CD8-positive, alpha-beta memory T cell (primary cell): ENCODE measurements around the gene UGT2B28. TPM values are rescaled to one million over a fixed set of nuclear protein-coding genes. Genes with fewer than 3 reads are reported as not detected.
A peak's percentile ranks its signal among the peaks of the same experiment; 100 is the strongest.
"Not testable (repeated sequence)": the region's sequence is repeated elsewhere in the genome, so short reads cannot be mapped to it uniquely, and the experiment has no call there.

Experiments used
- CTCF ChIA-PET: fragments of 350-600 bp; sonication (Branson Sonifier 250); formaldehyde crosslinking; loops from one replicate; lab custom pipeline; 2021; ENCODE audit warnings: antibody characterized with exemption; lab: Charles Lee
- POLR2A ChIA-PET: fragments of 350-600 bp; sonication (Branson Sonifier 250); formaldehyde crosslinking; loops from one replicate; lab custom pipeline; 2021; ENCODE audit warnings: antibody characterized with exemption; lab: Charles Lee
- DNase-seq, 5 donors: peaks; one replicate each; pipeline versions ENCODE4 v3.0.0 to v3.0.0-alpha.2; 2020 to 2022; ENCODE audit warnings: mixed read lengths in 1 of 5
- H3K27ac ChIP-seq: one replicate; pipeline ENCODE4 v1.7.0; 2013; ENCODE audit warnings: low read depth, mild to moderate bottlenecking, low read length, moderate library complexity
- H3K27me3 ChIP-seq: 2 replicates; pipeline ENCODE4 v1.7.0; 2013; ENCODE audit warnings: low read length, mild to moderate bottlenecking; ENCODE audit not compliant: insufficient read depth, poor library complexity, severe bottlenecking
- H3K36me3 ChIP-seq: 2 replicates; pipeline ENCODE4 v1.7.0; 2013; ENCODE audit warnings: mild to moderate bottlenecking, low read length, moderate library complexity; ENCODE audit not compliant: insufficient read depth
- H3K4me1 ChIP-seq: 2 replicates; pipeline ENCODE4 v1.7.0; 2013; ENCODE audit warnings: mild to moderate bottlenecking, low read length, moderate library complexity; ENCODE audit not compliant: insufficient read depth
- H3K4me3 ChIP-seq: 2 replicates; pipeline ENCODE4 v1.7.0; 2013; ENCODE audit warnings: mild to moderate bottlenecking, low read length
- H3K9me3 ChIP-seq: 2 replicates; pipeline ENCODE4 v1.7.0; 2013; ENCODE audit warnings: mild to moderate bottlenecking, low read length
- H3K27ac Mint-ChIP-seq, 8 donors: one replicate each; pipeline ENCODE4 v1.8.0; 2020 to 2021; ENCODE audit warnings: mixed read lengths in 8 of 8, mild to moderate bottlenecking in 6 of 8, inconsistent platforms in 3 of 8, moderate library complexity in 3 of 8
- H3K27me3 Mint-ChIP-seq, 2 donors: one replicate each; pipeline ENCODE4 v1.8.0; 2020 to 2021; ENCODE audit warnings: mixed read lengths in 2 of 2, mild to moderate bottlenecking in 1 of 2, moderate library complexity in 1 of 2
- H3K36me3 Mint-ChIP-seq, 3 donors: one replicate each; pipeline ENCODE4 v1.8.0; 2020 to 2021; ENCODE audit warnings: mixed read lengths in 3 of 3, inconsistent platforms in 1 of 3, mild to moderate bottlenecking in 1 of 3
- H3K4me1 Mint-ChIP-seq, 3 donors: one replicate each; pipeline ENCODE4 v1.8.0; 2020 to 2021; ENCODE audit warnings: mixed read lengths in 3 of 3, inconsistent platforms in 1 of 3, mild to moderate bottlenecking in 1 of 3
- H3K4me3 Mint-ChIP-seq, 7 donors: one replicate each; pipeline ENCODE4 v1.8.0; 2020 to 2021; ENCODE audit warnings: mixed read lengths in 7 of 7, mild to moderate bottlenecking in 6 of 7, moderate library complexity in 4 of 7, inconsistent platforms in 2 of 7
- H3K9me3 Mint-ChIP-seq, 5 donors: one replicate each; pipeline ENCODE4 v1.8.0; 2020 to 2022; ENCODE audit warnings: mixed read lengths in 5 of 5, mild to moderate bottlenecking in 3 of 5, moderate library complexity in 2 of 5, inconsistent platforms in 1 of 5
- polyA plus RNA-seq: library from polyadenylated mRNA; unstranded; fragments of 300-500 nt; fragmentation: Illumina TruSeq; gene quantifications from one replicate; pipeline ENCODE4 v1.2.3, GENCODE V29; 2021
- total RNA-seq, 2 experiments: library from RNA; stranded (reverse); gene quantifications; one replicate each; pipeline ENCODE4 v1.2.3, GENCODE V29; 2021

The UGT2B28 gene
- not detected for total RNA-seq
- not detected for polyA plus RNA-seq

GRCh38 chr4:69280081-69280480, at the start of gene UGT2B28:
Gene UGT2B28 (plus strand): TSS chr4:69280475. CDS start chr4:69280501, 26 bp downstream.
- H3K9me3 ChIP-seq, H3K4me1 Mint-ChIP-seq, H3K4me3 ChIP-seq, H3K36me3 ChIP-seq, H3K27ac ChIP-seq, DNase-seq, H3K4me3 Mint-ChIP-seq, H3K4me1 ChIP-seq, H3K27ac Mint-ChIP-seq, H3K27me3 ChIP-seq, H3K36me3 Mint-ChIP-seq, H3K9me3 Mint-ChIP-seq, CTCF ChIA-PET, H3K27me3 Mint-ChIP-seq, POLR2A ChIA-PET: not testable (repeated sequence)

DNA sequence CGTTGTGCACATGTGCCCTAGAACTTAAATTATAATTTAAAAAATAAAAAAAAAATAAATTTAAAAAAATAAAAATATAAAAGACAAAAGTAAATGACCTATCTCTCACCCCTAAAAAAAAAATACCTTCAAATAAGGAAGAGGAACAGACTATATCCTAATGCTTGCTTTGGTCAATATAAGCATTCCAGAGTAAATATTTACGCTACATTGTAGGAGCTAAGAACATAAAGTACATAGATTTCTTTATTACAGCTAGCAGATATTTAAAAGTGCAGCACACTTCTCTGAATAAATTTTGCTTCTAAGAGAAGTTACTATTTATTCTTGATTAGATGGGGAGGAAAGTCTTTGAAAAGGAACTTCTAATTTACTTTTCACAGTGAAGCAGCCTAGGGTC, 41.2 kb upstream of the UGT2B28 start:
- H3K9me3 ChIP-seq, result no peaks in the 10 kb centered on the region
- Mint-ChIP-seq H3K4me3 (no peak overlapping the region), H3K36me3 (no peaks in the 10 kb centered on the region), H3K9me3 (peaks cover 0 to 15% (median 6%) of the 10 kb centered on the region in 5 donors), H3K27ac (no peak overlapping the region), H3K4me1 (no peaks in the 10 kb centered on the region), H3K27me3 (no peaks in the 10 kb centered on the region)
- H3K27ac ChIP-seq, result peak overlapping the region; percentile 21
- no peak overlapping the region for H3K4me3 ChIP-seq
- H3K27me3 ChIP-seq, result no peaks in the 10 kb centered on the region
- ChIA-PET POLR2A (no interaction called here), CTCF (no interaction called here)
- no peaks in the 10 kb centered on the region for H3K4me1 ChIP-seq
- no peaks in the 10 kb centered on the region for H3K36me3 ChIP-seq
- no peak for DNase-seq

GRCh38 chr4:69239557-69240168, 40.6 kb upstream of the UGT2B28 start:
- no peak for DNase-seq
- Histone ChIP-seq H3K27me3 (no peaks in the 10 kb centered on the region), H3K4me3 (no peak overlapping the region), H3K27ac (peak overlapping the region; percentile 39), H3K4me1 (no peaks in the 10 kb centered on the region), H3K36me3 (no peaks in the 10 kb centered on the region), H3K9me3 (no peaks in the 10 kb centered on the region)
- Mint-ChIP-seq H3K9me3 (peaks cover 0 to 15% (median 6%) of the 10 kb centered on the region in 5 donors), H3K27ac (no peak overlapping the region), H3K4me1 (no peaks in the 10 kb centered on the region), H3K27me3 (no peaks in the 10 kb centered on the region), H3K36me3 (no peaks in the 10 kb centered on the region), H3K4me3 (no peak overlapping the region)
- ChIA-PET CTCF (no interaction called here), POLR2A (no interaction called here)

DNA sequence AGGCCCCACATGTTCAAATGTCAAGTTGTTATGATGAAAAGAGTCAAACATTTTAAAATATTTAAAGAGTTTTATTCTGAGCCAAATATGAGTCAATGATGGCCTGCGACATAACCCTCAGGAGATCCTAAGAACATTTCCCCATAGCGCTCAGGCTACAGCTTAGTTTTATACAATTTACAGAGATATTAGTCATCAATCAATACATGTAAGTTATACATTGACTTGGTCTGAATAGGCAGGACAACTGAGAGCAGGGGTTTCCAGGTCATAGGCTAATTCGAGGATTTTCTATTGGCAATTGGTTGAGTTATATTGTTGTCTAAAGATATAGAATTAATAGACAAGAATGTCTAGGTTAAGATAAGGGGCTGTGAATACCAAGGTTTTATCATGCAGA, 39.5 kb upstream of the UGT2B28 start:
- POLR2A ChIA-PET, H3K36me3 Mint-ChIP-seq, H3K4me1 ChIP-seq, H3K4me1 Mint-ChIP-seq, H3K27me3 ChIP-seq, H3K4me3 ChIP-seq, DNase-seq, H3K27ac Mint-ChIP-seq, CTCF ChIA-PET, H3K4me3 Mint-ChIP-seq, H3K27ac ChIP-seq, H3K36me3 ChIP-seq, H3K27me3 Mint-ChIP-seq, H3K9me3 ChIP-seq: not testable (repeated sequence)
- H3K9me3 Mint-ChIP-seq, result peaks cover under 1 to 17% (median 4%) of the 10 kb centered on the region in 5 donors

DNA sequence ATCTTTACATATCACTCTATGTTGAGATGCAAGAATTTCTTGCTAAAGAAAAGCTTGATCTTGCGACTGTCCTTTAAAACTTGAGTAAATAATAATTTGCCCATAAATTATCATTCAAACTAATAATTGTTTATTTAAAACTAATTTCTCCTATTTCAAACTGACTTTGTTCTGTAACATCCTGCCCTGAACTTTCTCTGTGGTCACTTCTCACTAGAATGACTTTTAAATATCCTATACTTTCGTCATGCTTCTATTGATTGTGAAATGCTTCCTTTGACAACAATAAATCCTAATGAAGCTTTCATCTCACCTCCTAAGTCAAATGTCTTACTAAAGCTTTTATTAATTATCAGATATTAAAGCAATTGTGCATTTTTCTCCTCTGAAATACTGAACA, 38.5 kb upstream of the UGT2B28 start:
- H3K9me3 ChIP-seq, H3K27ac ChIP-seq, H3K4me1 Mint-ChIP-seq, DNase-seq, H3K4me3 Mint-ChIP-seq, CTCF ChIA-PET, H3K4me3 ChIP-seq, H3K4me1 ChIP-seq, H3K36me3 Mint-ChIP-seq, H3K27me3 ChIP-seq, POLR2A ChIA-PET, H3K36me3 ChIP-seq, H3K27me3 Mint-ChIP-seq, H3K27ac Mint-ChIP-seq: not testable (repeated sequence)
- peaks cover 6 to 22% (median 7%) of the 10 kb centered on the region in 5 donors for H3K9me3 Mint-ChIP-seq

GRCh38 chr4:69242562-69243240, 37.6 kb upstream of the UGT2B28 start:
- H3K36me3 Mint-ChIP-seq, H3K4me3 ChIP-seq, H3K27ac ChIP-seq, H3K27ac Mint-ChIP-seq, CTCF ChIA-PET, POLR2A ChIA-PET, H3K4me3 Mint-ChIP-seq, H3K4me1 ChIP-seq, H3K27me3 ChIP-seq, H3K9me3 ChIP-seq, H3K27me3 Mint-ChIP-seq, H3K4me1 Mint-ChIP-seq, DNase-seq, H3K36me3 ChIP-seq: not testable (repeated sequence)
- H3K9me3 Mint-ChIP-seq, result peaks cover 6 to 29% (median 8%) of the 10 kb centered on the region in 5 donors

- H3K27me3 ChIP-seq, CTCF ChIA-PET, H3K4me3 ChIP-seq, POLR2A ChIA-PET, H3K4me1 ChIP-seq, H3K9me3 ChIP-seq, H3K36me3 ChIP-seq, H3K27ac ChIP-seq, H3K27me3 Mint-ChIP-seq, H3K27ac Mint-ChIP-seq, H3K36me3 Mint-ChIP-seq, DNase-seq, H3K4me3 Mint-ChIP-seq, H3K4me1 Mint-ChIP-seq: not testable (repeated sequence)
- H3K9me3 Mint-ChIP-seq, result peaks cover 3 to 15% (median 4%) of the 10 kb centered on the region in 5 donors
Measured at GRCh38 chr4:69250884-69251283, 29.4 kb upstream of the UGT2B28 start.

DNA sequence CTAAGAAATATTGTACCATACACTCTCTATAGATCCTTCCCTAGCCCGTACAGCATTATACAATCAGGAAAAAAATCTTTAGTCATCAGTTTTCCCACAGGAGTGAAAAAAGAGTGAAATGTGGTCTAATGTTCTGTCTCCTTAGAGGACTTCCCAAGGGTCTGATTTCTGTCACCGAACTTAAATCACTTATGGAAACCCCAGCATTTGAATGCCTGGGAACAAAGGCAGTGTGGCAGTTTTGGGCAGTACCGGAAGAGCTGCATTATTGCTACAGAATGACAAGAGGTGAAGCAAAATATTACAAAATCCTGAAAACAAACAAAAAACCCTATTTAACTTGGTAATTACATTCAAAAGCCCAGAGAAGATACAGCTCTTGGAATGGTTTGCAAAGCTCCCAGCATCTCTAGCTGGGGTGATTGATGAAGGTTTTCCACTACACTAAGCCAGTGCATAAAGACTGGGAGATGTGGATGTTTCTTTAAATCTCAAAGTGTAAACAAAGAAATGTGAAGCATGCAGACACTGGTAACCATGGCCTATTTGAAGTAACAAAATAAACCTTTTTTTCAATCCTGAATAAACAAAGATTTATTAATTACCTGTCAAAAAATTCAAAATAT, 27.0 kb upstream of the UGT2B28 start:
- not testable (repeated sequence) for H3K4me1 ChIP-seq

More for the DNA sequence above, 27.0 kb upstream of the UGT2B28 start:
- H3K27ac Mint-ChIP-seq, POLR2A ChIA-PET, H3K4me3 ChIP-seq, CTCF ChIA-PET, H3K36me3 Mint-ChIP-seq, H3K4me1 Mint-ChIP-seq, H3K27me3 Mint-ChIP-seq, H3K9me3 Mint-ChIP-seq, H3K9me3 ChIP-seq, H3K36me3 ChIP-seq, DNase-seq, H3K27me3 ChIP-seq, H3K4me3 Mint-ChIP-seq, H3K27ac ChIP-seq: not testable (repeated sequence)
